HepG2 (cell line): ENCODE results near the gene SPTBN4. TPM values are rescaled to one million over a fixed set of nuclear protein-coding genes. Genes with fewer than 3 reads are reported as not detected.

ENCODE experiments used
- ATAC-seq: fragments of 200-7000 bp; cut with Tn5 transposase; 3 replicates; pipeline ENCODE4 v1.9.1; 2020; ENCODE audit warnings: mild to moderate bottlenecking, moderate library complexity
- BruUV-seq: library from RNA; stranded (reverse); fragments of 400-500 nt; replicated peaks from 2 replicates; lab custom pipeline; 2021; lab: Mats Ljungman, UMichigan
- CTCF ChIA-PET: fragments of 300-600 bp; formaldehyde crosslinking; extraction: SDS; loops from one replicate; lab custom pipeline; 2021; ENCODE audit warnings: low total read pairs, inconsistent platforms, low intra/inter-chr PET ratio; lab: Yijun Ruan, JAX
- POLR2A ChIA-PET: fragments of 350-600 bp; sonication (Branson Sonifier 250); formaldehyde crosslinking; loops from one replicate; lab custom pipeline; 2020; ENCODE audit warnings: antibody characterized with exemption, inconsistent platforms; lab: Yijun Ruan, JAX
- DNase-seq: peaks from one replicate; pipeline ENCODE4 v3.0.0-alpha.2; 2015; ENCODE audit warnings: low spot score
- FAIRE-seq: peaks from 3 replicates; lab custom pipeline; 2011; peaks lifted over from hg19 to GRCh38; lab: Jason Lieb, UNC
- H2AFZ ChIP-seq: one replicate; pipeline ENCODE4 v1.6.1; 2011; ENCODE audit warnings: low read length, inconsistent platforms
- H3K27ac ChIP-seq: fragments of 300-600 bp; 3 replicates; pipeline ENCODE4 v1.8.0; 2011; ENCODE audit warnings: mixed run types, mild to moderate bottlenecking, mixed read lengths, low read length, inconsistent platforms; ENCODE audit not compliant: insufficient read depth; ENCODE audit errors: extremely low read length
- H3K27me3 ChIP-seq, 2 experiments: fragments of 200-600 bp in 1 of 2; 2 replicates in 1 of 2; 3 replicates in 1 of 2; pipeline versions ENCODE4 v1.6.0 to v1.8.0; 2011; ENCODE audit warnings: low read length in 2 of 2, mild to moderate bottlenecking in 2 of 2, moderate library complexity in 2 of 2, inconsistent platforms in 1 of 2; ENCODE audit not compliant: insufficient read depth in 2 of 2, control insufficient read depth in 1 of 2
- H3K36me3 ChIP-seq, 2 experiments: fragments of 200-600 bp in 1 of 2; replicated peaks in 1 of 2; 2 replicates in 1 of 2; 3 replicates in 1 of 2; pipeline versions ENCODE4 v1.5.1 to v1.8.0; 2011; ENCODE audit warnings: low read length in 2 of 2, inconsistent platforms in 1 of 2; ENCODE audit not compliant: insufficient read depth in 2 of 2, control insufficient read depth in 1 of 2
- H3K4me1 ChIP-seq: 2 replicates; pipeline ENCODE4 v1.5.1; 2012; ENCODE audit warnings: low read length, inconsistent platforms; ENCODE audit not compliant: insufficient read depth
- H3K4me2 ChIP-seq: 2 replicates; pipeline ENCODE4 v1.6.0; 2011; ENCODE audit warnings: low read depth, low read length, inconsistent platforms
- H3K4me3 ChIP-seq, 3 experiments: fragments of 200-600 bp in 1 of 3; sonication (generic), shearing (Covaris generic) in 1 of 3; replicated peaks in 1 of 3; 2 replicates each; pipeline ENCODE4 v1.5.1; 2011 to 2016; ENCODE audit warnings: low read length in 3 of 3, inconsistent platforms in 2 of 3, low read depth in 2 of 3, mild to moderate bottlenecking in 2 of 3, control low read depth in 1 of 3, mixed read lengths in 1 of 3; ENCODE audit not compliant: insufficient read depth in 1 of 3
- H3K79me2 ChIP-seq: one replicate; pipeline ENCODE4 v1.6.1; 2011; ENCODE audit warnings: low read length, inconsistent platforms; ENCODE audit not compliant: insufficient read depth
- H3K9ac ChIP-seq: 2 replicates; pipeline ENCODE4 v1.6.0; 2011; ENCODE audit warnings: mild to moderate bottlenecking, low read depth, low read length, inconsistent platforms; ENCODE audit not compliant: insufficient read depth
- H3K9me3 ChIP-seq: 2 replicates; pipeline ENCODE4 v1.5.1; 2012; ENCODE audit warnings: mild to moderate bottlenecking, low read length
- H4K20me1 ChIP-seq: 2 replicates; pipeline ENCODE4 v1.6.0; 2011; ENCODE audit warnings: inconsistent platforms, mild to moderate bottlenecking, low read length, moderate library complexity; ENCODE audit not compliant: insufficient read depth
- ARNT ChIP-seq: fragments of 450-650 bp; IDR thresholded peaks from 2 replicates; pipeline ENCODE4 v1.6.1; 2017
- GTF2F1 ChIP-seq: fragments of 150-350 bp; IDR thresholded peaks from 2 replicates; pipeline ENCODE4 v1.6.1; 2014; ENCODE audit warnings: low read length
- HNRNPH1 ChIP-seq: fragments of 200-400 bp; formaldehyde crosslinking; optimal IDR thresholded peaks from 2 replicates; pipeline ENCODE3; 2017; ENCODE audit warnings: mild to moderate bottlenecking, low read depth, low read length
- JUN ChIP-seq: sonication (generic); formaldehyde crosslinking; IDR thresholded peaks from 2 replicates; pipeline ENCODE4 v1.4.0; 2020; ENCODE audit warnings: mild to moderate bottlenecking, missing genetic modification reagents
- NCOA5 ChIP-seq: sonication (generic); formaldehyde crosslinking; IDR thresholded peaks from 2 replicates; pipeline ENCODE4 v1.4.0; 2020; ENCODE audit warnings: missing genetic modification reagents
- POLR2AphosphoS5 ChIP-seq: IDR thresholded peaks from 2 replicates; pipeline ENCODE4 v1.6.1; 2012; ENCODE audit warnings: low read depth, low read length
- POLR2G ChIP-seq: fragments of 200-400 bp; formaldehyde crosslinking; IDR thresholded peaks from 2 replicates; pipeline ENCODE4 v1.6.1; 2018; ENCODE audit warnings: mild to moderate bottlenecking, low read depth, low read length, moderate library complexity
- RBAK ChIP-seq: sonication (generic); formaldehyde crosslinking; IDR thresholded peaks from 2 replicates; pipeline ENCODE4 v1.5.1; 2020; ENCODE audit warnings: mild to moderate bottlenecking, missing genetic modification reagents
- TCF7L2 ChIP-seq: IDR thresholded peaks from 2 replicates; pipeline ENCODE4 v1.6.1; 2011; ENCODE audit warnings: mild to moderate bottlenecking, low read depth, low read length, moderate library complexity
- ZNF101 ChIP-seq: sonication (generic); formaldehyde crosslinking; IDR thresholded peaks from 2 replicates; pipeline ENCODE4 v1.4.0; 2020; ENCODE audit warnings: mild to moderate bottlenecking, low read depth, missing genetic modification reagents, borderline replicate concordance
- ZNF547 ChIP-seq: sonication (generic); formaldehyde crosslinking; IDR thresholded peaks from 2 replicates; pipeline ENCODE4 v1.5.1; 2020; ENCODE audit warnings: mild to moderate bottlenecking, missing genetic modification reagents
- ZNF605 ChIP-seq: sonication (generic); formaldehyde crosslinking; IDR thresholded peaks from 2 replicates; pipeline ENCODE4 v1.8.0; 2022; ENCODE audit warnings: mild to moderate bottlenecking, missing genetic modification reagents
- WGBS: methylation state at CpG from one replicate; pipeline ENCODE4 v1.1.6; 2017; ENCODE audit warnings: low lambda C conversion rate; 5-methylcytosine and 5-hydroxymethylcytosine counted together
- in situ Hi-C: cut with HindIII; loops from 2 replicates; pipeline ENCODE4 v1.10.0; 2017; ENCODE audit warnings: low pct_unique_long_range_greater_than_20kb; ENCODE audit not compliant: extremely low pct_ligation_motif_present
- intact Hi-C: fragments of 100-400 bp; cut with micrococcal nuclease; formaldehyde crosslinking; loops from one replicate; pipeline ENCODE4 v1.10.0; 2022; ENCODE audit not compliant: unreplicated experiment
- polyA plus RNA-seq, 8 experiments: library from polyadenylated mRNA; depleted of rRNA in 3 of 8; stranded (reverse) in 7 of 8; unstranded in 1 of 8; fragments of >200 nt; fragmentation: Illumina TruSeq in 4 of 8; extraction: Trizol in 4 of 8; gene quantifications; 2 replicates each; pipeline versions ENCODE4 v1.2.1 to v1.2.3, GENCODE V29; 2011 to 2016; ENCODE audit warnings: low read depth in 4 of 8, missing spikeins in 1 of 8, mixed read lengths in 1 of 8; ENCODE audit not compliant: insufficient read depth in 1 of 8
- total RNA-seq, 5 experiments: library from RNA; depleted of rRNA; stranded (reverse); fragments of >200 nt; fragmentation: Illumina TruSeq; extraction: Trizol; gene quantifications; 2 replicates each; pipeline ENCODE4 v1.2.3, GENCODE V29; 2016; ENCODE audit warnings: low read depth in 1 of 5
- TF ChIP-seq, protein P1 (sequence below): sonication (generic); formaldehyde crosslinking; IDR thresholded peaks from one replicate; pipeline ENCODE4 v1.5.1; 2020; ENCODE audit warnings: mild to moderate bottlenecking, missing genetic modification reagents; ENCODE audit errors: not compliant biosample characterization
- TF ChIP-seq, protein P2 (sequence below): sonication (generic); formaldehyde crosslinking; IDR thresholded peaks from 2 replicates; pipeline ENCODE4 v1.5.0; 2020; ENCODE audit warnings: mild to moderate bottlenecking, missing genetic modification reagents
- TF ChIP-seq, protein P3 (sequence below): conservative IDR thresholded peaks from 2 replicates; pipeline ENCODE4 v1.6.1; 2018; ENCODE audit warnings: missing genetic modification reagents

The SPTBN4 gene
- total and polyA plus RNA-seq, 2 of the 13 experiments (the other 11 are each of a cell fraction or from before 2014, with no cell fraction given) = 0.11 TPM

DNA sequence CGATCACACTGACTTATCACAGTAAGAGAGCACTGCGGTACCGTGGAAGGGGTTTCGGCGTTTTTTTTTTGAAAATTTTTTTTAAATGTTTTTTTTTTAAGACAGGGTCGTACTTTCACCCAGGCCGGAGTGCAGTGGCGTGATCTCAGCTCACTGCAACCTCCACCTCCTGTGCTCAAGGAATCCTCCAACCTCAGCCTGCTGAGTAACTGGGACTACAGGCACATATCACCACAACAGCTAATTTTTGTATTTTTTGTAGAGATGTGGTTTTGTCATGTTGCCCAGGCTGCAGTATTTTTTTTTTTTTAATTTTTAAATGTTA, 153.3 kb downstream of the SPTBN4 start:
- Histone ChIP-seq H3K4me2 (no peak overlapping the region), H3K79me2 (no peaks in the 10 kb centered on the region), H3K9ac (no peak overlapping the region), H3K36me3 (no peaks in the 10 kb centered on the region), H3K27me3 (no peaks in the 10 kb centered on the region; a peak in 2 of 5 replicates), H3K4me1 (peaks cover 6% of the 10 kb centered on the region; the same call in 1 of the 2 replicates), H4K20me1 (no peaks in the 10 kb centered on the region), H2AFZ (no peak overlapping the region), H3K27ac (no peak overlapping the region)
- no peak for ATAC-seq
- intact Hi-C loops = no loop called here
- ChIA-PET POLR2A (no interaction called here), CTCF (interaction anchor here (1.0 kb wide), 1 partner anchor 35 kb away, joined by 3 read pairs; no protein-coding TSS in a partner anchor)
- BruUV-seq = no TSS peak
- DNase-seq = no peak
- 72% methylated on average over 8 of the region's 8 CpGs for WGBS
- in situ Hi-C loops = no loop called here
- TF ChIP-seq RBAK (CRISPR knock-in tag) = no peak
- no peak for TF ChIP-seq TCF7L2
- TF ChIP-seq, protein P1, sequence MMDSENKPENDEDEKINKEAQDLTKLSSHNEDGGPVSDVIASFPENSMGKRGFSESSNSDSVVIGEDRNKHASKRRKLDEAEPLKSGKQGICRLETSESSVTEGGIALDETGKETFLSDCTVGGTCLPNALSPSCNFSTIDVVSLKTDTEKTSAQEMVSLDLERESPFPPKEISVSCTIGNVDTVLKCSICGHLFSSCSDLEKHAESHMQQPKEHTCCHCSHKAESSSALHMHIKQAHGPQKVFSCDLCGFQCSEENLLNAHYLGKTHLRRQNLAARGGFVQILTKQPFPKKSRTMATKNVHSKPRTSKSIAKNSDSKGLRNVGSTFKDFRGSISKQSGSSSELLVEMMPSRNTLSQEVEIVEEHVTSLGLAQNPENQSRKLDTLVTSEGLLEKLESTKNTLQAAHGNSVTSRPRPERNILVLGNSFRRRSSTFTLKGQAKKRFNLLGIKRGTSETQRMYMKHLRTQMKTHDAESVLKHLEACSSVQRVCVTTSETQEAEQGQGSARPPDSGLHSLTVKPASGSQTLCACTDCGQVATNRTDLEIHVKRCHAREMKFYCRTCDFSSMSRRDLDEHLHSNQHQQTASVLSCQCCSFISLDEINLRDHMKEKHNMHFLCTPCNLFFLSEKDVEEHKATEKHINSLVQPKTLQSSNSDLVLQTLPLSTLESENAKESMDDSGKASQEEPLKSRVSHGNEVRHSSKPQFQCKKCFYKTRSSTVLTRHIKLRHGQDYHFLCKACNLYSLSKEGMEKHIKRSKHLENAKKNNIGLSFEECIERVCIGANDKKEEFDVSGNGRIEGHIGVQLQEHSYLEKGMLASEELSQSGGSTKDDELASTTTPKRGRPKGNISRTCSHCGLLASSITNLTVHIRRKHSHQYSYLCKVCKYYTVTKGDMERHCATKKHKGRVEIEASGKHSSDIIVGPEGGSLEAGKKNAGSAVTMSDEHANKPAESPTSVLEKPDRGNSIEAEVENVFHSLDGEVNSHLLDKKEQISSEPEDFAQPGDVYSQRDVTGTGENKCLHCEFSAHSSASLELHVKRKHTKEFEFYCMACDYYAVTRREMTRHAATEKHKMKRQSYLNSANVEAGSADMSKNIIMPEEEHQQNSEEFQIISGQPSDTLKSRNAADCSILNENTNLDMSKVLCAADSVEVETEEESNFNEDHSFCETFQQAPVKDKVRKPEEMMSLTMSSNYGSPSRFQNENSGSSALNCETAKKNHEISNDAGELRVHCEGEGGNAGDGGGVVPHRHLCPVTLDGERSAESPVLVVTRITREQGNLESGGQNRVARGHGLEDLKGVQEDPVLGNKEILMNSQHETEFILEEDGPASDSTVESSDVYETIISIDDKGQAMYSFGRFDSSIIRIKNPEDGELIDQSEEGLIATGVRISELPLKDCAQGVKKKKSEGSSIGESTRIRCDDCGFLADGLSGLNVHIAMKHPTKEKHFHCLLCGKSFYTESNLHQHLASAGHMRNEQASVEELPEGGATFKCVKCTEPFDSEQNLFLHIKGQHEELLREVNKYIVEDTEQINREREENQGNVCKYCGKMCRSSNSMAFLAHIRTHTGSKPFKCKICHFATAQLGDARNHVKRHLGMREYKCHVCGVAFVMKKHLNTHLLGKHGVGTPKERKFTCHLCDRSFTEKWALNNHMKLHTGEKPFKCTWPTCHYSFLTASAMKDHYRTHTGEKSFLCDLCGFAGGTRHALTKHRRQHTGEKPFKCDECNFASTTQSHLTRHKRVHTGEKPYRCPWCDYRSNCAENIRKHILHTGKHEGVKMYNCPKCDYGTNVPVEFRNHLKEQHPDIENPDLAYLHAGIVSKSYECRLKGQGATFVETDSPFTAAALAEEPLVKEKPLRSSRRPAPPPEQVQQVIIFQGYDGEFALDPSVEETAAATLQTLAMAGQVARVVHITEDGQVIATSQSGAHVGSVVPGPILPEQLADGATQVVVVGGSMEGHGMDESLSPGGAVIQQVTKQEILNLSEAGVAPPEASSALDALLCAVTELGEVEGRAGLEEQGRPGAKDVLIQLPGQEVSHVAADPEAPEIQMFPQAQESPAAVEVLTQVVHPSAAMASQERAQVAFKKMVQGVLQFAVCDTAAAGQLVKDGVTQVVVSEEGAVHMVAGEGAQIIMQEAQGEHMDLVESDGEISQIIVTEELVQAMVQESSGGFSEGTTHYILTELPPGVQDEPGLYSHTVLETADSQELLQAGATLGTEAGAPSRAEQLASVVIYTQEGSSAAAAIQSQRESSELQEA (CRISPR knock-in tag) = no peak
- no peak for TF ChIP-seq GTF2F1
- no peak for TF ChIP-seq HNRNPH1
- TF ChIP-seq, protein P2, sequence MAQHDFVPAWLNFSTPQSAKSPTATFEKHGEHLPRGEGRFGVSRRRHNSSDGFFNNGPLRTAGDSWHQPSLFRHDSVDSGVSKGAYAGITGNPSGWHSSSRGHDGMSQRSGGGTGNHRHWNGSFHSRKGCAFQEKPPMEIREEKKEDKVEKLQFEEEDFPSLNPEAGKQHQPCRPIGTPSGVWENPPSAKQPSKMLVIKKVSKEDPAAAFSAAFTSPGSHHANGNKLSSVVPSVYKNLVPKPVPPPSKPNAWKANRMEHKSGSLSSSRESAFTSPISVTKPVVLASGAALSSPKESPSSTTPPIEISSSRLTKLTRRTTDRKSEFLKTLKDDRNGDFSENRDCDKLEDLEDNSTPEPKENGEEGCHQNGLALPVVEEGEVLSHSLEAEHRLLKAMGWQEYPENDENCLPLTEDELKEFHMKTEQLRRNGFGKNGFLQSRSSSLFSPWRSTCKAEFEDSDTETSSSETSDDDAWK = no peak
- TF ChIP-seq, protein P3, sequence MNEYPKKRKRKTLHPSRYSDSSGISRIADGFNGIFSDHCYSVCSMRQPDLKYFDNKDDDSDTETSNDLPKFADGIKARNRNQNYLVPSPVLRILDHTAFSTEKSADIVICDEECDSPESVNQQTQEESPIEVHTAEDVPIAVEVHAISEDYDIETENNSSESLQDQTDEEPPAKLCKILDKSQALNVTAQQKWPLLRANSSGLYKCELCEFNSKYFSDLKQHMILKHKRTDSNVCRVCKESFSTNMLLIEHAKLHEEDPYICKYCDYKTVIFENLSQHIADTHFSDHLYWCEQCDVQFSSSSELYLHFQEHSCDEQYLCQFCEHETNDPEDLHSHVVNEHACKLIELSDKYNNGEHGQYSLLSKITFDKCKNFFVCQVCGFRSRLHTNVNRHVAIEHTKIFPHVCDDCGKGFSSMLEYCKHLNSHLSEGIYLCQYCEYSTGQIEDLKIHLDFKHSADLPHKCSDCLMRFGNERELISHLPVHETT (CRISPR knock-in tag) = no peak
- TF ChIP-seq NCOA5 (CRISPR knock-in tag) = no peak
- no peak for TF ChIP-seq ZNF605 (CRISPR knock-in tag)
- TF ChIP-seq JUN (CRISPR knock-in tag) = no peak
- no peak for TF ChIP-seq POLR2AphosphoS5
- TF ChIP-seq ZNF101 (CRISPR knock-in tag) = no peak
- TF ChIP-seq ZNF547 = no peak
- no peak for TF ChIP-seq POLR2G
- TF ChIP-seq ARNT = no peak
- TF ChIP-seq, all 625 proteins: peak for 0
- no peak for FAIRE-seq
- no peaks in the 10 kb centered on the region for H3K9me3 ChIP-seq
- no peak overlapping the region for H3K4me3 ChIP-seq
